HG03139 (cell line): ENCODE measurements around the gene FAM76B.
A peak's percentile ranks its signal among the peaks of the same experiment; 100 is the strongest.

Experiments
- ATAC-seq: cut with Tn5 transposase; IDR thresholded peaks from one replicate; pipeline ENCODE4 v1.9.1; 2021; ENCODE audit not compliant: unreplicated experiment

FAM76B gene

GRCh38 chr11:95792700-95793099, 3.1 kb upstream of the FAM76B start:
- ATAC-seq = no peak

- no peak for ATAC-seq
Observed at GRCh38 chr11:95792200-95792599, 2.6 kb upstream of the FAM76B start.

- ATAC-seq = no peak
Observed at GRCh38 chr11:95791709-95792033, 2.1 kb upstream of the FAM76B start.

DNA sequence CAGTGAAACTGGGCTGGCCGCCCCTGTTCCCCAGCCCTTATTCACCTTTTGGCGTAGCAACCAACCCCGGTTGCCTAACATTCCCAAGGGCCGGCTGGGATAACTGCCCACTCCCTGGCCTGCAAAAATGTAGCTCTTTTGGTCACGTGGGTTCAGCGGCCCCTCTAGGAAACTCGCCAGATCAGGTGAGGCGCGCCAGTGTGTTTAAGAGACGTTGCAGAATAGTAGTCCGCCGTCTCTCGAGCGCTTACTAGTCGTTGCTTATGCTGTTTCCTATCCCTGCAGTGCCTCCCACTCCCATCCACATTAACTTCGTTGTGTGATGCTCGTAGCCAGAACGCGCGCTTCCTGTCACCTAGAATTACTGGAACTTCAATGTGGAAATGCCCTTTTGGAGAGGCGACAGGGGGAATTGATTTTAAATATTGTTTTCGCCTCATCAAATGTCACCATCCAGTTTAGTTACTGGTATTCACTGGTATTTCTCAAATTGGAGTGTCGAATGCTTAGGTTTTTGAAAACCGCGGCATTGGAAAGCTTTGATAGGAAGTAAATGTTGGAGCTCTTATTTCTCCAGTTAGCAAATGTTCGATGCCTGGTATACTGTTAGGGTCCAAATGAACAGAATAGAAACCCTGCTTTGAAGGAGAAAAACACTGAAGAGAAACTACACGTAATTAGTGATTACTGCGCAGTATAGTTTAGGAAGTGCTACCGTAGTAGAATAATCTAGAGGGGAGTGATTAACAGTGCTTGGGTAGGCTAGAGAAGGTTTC, 1.5 kb upstream of the FAM76B start:
- no peak for ATAC-seq

GRCh38 chr11:95790123-95790932, 746 bp upstream of the FAM76B start, which contains the start of gene CEP57:
Gene CEP57, plus strand, starts transcription at chr11:95790498. Its CDS starts 201 bp downstream, at chr11:95790699.
- peak; percentile 60 for ATAC-seq

DNA sequence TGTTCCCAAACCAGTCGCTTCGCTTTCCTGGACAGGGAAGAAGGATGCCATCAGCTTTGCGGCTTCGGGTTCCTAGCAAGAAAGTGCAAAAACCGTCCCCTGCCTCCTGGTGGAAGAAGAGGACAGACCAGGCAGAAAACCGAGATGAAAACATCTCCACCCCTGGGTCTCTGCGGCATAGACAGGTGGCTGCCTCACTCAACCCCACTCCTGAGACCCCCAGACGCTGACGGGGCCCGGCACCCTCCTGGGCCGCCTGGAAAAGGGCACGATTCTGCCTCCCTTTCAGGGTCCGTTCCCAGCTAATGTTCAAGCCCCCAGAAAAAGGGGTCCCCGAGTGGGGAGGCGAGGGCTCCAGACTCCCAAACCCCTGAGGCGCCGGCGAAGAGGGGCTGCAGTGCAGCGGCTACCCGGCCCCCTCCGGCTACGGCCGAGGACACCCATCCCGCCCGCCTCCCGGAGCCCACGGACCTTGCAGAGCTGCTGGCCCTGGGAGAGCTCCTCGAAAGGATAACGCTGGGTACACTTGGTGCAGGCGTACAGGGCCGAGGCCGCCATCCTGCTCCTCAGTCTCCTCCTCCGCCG, 569 bp downstream of the FAM76B start:
- no peak for ATAC-seq

DNA sequence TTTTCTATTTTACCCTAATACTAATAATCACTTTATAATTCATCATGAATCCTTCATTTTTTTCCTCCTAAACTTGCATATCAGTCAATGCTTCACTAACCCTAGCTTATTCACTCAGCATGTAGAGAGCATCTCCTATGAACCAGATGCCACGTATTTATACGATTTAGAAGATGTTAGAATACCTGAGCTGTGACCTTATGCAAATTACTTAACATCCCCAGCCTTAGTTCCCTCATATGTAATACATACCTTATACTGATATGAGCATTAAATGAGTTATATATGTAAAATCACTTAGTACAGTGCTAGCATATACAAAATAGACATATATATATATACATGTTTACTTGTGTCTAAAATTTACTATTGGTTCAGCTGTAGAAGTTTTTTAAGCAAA, 9.0 kb downstream of the FAM76B start:
- ATAC-seq = no peak

- ATAC-seq = no peak
Observed at GRCh38 chr11:95778699-95779098, 10.9 kb downstream of the FAM76B start.

DNA sequence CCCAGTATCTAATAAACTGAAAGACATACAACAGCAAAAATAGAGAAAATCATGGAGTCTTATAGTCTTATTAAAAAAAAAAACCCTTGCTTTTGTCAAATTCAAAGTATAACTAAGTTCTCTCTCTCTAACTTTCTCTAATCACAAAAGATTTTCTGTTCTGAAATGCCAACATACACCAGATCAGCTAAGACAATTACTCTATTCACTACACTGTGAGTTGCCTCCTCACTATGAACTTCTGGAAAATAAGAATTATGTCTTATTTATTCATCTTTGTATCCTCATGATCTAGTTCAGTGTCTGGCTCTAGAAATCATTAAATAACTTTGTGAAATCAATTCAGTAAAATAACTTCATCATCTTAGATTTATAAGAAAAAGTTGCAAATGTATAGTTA, 12.7 kb downstream of the FAM76B start:
- no peak for ATAC-seq

GRCh38 chr11:95768521-95768920, 21.1 kb downstream of the FAM76B start:
- no peak for ATAC-seq

GRCh38 chr11:95767498-95767897, 22.1 kb downstream of the FAM76B start:
- no peak for ATAC-seq

DNA sequence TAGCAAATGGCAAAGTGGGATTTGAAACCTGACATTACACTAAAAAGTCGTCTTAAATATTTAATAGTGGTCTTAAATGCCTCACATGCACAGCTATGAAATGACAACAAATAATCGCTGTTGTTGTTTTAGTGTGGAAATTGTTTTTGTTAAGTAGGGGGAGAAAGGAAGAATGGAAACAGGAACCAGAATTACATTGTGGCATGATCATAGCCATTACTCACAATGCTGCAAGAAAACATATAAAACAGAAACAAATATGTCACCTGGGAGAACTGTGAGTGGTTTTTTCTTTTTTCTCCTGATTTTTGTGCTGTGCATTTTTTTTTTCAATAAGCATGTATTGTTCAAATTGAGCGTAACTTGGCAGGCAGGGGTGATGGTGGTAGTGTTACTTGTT, 22.9 kb downstream of the FAM76B start:
- ATAC-seq = no peak

DNA sequence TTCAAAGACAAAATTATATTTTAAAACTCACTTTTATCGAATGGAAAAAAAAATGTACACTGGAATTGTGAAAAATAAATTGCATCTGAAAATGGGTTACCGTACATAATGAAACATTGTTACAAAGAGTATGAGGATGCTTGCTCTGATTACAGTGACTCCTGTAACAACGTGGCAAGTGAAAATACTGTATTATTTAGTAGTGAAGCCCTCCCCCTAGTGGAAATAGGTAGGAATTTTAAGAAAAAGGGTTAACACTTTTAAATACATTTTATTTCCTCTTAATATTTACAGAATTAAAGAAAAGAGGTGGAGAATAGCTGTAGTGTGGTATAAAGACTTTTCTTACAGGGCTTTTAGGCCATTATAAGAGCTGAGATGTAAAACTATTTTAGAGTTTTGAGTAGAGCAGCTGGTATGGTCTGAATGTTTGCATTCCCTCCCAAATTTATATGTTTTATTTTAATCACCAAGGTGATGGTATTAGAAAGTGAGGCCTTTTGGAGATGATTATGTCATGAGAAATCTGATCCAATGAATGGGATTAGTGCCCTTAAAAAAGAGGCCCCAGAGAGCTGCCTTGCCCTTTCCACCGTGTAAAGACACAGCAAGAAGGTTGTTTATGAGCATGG, 25.2 kb downstream of the FAM76B start:
- ATAC-seq = peak; percentile 70

GRCh38 chr11:95762534-95762933, 27.0 kb downstream of the FAM76B start:
- ATAC-seq = no peak

DNA sequence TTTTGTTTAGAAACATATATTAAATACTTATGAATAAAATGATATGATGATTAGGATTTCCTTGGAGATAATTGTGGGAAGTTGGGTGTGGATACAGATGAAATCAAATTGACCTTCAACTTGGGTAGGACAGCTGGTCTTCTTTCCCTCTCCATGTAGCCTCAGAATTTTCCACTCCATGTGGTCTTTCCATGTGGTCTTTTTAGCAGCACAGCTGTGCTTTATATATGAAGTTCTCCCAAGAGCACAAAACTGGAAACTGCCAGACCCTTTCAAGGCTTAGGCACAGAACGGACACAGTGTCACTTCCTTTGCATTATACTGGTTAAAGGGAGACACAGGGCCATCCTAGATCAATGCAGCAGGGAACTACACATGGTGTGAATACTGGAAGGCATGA, 28.6 kb downstream of the FAM76B start:
- no peak for ATAC-seq

- ATAC-seq = no peak
Observed at GRCh38 chr11:95751515-95751914, 38.1 kb downstream of the FAM76B start.

- ATAC-seq = no peak
Observed at GRCh38 chr11:95750101-95750500, 39.5 kb downstream of the FAM76B start.

DNA sequence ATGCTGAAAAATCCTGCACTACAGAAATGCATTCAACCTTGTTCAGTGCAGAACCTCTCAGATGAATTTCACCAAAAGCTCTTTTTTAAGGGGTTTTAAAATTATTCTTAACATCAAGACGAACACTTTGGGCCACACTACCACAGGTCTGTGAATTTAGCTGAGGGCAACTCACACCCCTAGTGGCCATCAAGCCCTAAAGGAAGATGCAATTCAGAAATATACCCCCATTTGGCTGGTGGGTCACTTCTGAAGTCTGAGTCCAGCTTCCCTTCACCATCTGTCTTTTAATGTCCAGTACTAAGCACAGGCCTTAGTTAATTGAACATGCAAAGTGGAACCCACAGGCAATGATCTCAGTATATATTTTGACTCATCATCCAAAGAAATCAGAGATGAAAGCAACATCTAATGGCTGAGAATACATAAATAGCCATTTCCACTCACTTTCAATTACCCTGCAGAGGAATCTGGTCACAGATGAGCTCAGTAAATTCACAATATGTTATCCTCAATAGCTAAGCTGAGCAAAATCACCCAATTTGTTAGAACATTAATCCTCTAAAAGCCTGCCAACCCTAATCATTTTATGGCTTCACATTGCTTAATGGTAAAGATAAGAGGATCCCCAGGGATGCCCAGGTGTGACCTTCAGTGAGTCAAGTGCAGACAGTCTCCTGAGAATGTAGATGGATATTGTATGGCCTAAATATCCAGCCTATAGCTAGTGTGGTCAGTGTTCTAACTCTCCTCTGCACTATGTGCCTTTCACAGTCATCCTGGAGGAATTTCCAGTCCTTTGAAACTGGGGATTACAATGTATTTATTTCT, 50.3 kb downstream of the FAM76B start:
- ATAC-seq = no peak

GRCh38 chr11:95736809-95737208, 52.8 kb downstream of the FAM76B start:
- no peak for ATAC-seq

GRCh38 chr11:95736355-95736754, 53.2 kb downstream of the FAM76B start:
- ATAC-seq = no peak
